ENCODE measurements around the gene KIF26B.
"Not testable (repeated sequence)": the region's sequence is repeated elsewhere in the genome, so short reads cannot be mapped to it uniquely, and the experiment has no call there.

Gene KIF26B

GRCh38 chr1:245663841-245664240 lies 509.1 kb downstream of the KIF26B start:
- H3K4me1 Mint-ChIP-seq: no peaks in the 10 kb centered on the region
- H3K4me3 Mint-ChIP-seq: no peak overlapping the region
- no peak for ATAC-seq
- peaks cover 4% of the 10 kb centered on the region for H3K9me3 Mint-ChIP-seq
- no peaks in the 10 kb centered on the region for H3K36me3 Mint-ChIP-seq
- no peak overlapping the region for H3K27ac Mint-ChIP-seq
- DNase-seq (ENCODE audit: low spot score in 2 of 2): peak in 1 of 2 donors; percentile 10

GRCh38 chr1:245666412-245666811 lies 511.6 kb downstream of the KIF26B start:
- Mint-ChIP-seq H3K4me1 (no peaks in the 10 kb centered on the region), H3K9me3 (peaks cover 4% of the 10 kb centered on the region)
- no peak for ATAC-seq

GRCh38 chr1:245671349-245671748 lies 516.6 kb downstream of the KIF26B start:
- Mint-ChIP-seq H3K4me1 (no peaks in the 10 kb centered on the region), H3K36me3 (no peaks in the 10 kb centered on the region), H3K4me3 (no peak overlapping the region), H3K9me3 (no peaks in the 10 kb centered on the region), H3K27ac (no peak overlapping the region)
- DNase-seq (ENCODE audit: low spot score in 2 of 2) (no peak), ATAC-seq (no peak)

More at GRCh38 chr1:245666412-245666811, 511.6 kb downstream of the KIF26B start:
- DNase-seq (ENCODE audit: low spot score in 2 of 2): no peak
- Mint-ChIP-seq H3K4me3 (no peak overlapping the region), H3K36me3 (no peaks in the 10 kb centered on the region), H3K27ac (no peak overlapping the region)

DNA sequence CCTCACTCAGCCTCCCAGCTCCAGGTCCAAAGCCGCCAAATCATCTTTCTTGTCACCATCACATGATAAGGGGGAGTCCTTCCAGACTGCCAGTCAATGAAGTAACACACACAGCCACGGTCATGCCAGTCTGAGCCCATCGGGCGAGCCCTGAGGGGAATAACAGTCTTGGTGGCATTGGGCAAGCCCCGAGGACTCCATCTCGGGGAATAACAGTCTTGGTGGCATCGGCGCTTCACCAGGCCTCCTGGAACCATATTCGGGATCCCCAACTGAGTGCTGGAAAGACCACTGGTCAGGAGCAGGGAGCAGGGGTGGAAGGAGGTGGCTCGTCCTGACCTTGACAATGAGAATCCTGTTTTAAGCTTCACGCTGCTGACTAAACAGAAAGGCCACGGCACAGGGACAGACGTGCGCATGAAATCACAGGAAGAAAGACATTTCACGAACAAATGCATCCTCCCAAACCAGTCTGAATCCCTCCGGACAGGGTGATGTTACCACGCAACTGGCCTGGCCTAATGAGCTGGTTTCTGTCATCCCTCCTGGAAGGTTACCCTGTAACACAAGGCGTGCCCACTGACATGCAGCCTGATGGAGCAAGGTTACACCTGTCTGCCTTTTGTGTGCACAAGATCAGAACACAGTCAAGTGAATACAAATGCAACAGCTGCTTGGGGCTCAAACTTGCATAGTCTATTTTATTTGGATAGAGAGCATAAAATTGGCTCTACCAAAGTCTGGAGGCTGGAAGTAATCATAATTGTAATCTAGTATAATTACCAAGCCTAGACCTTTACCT lies 517.4 kb downstream of the KIF26B start:
- Mint-ChIP-seq H3K36me3 (no peaks in the 10 kb centered on the region), H3K4me3 (no peak overlapping the region), H3K27ac (no peak overlapping the region), H3K4me1 (no peaks in the 10 kb centered on the region), H3K9me3 (peaks cover 3% of the 10 kb centered on the region)
- ATAC-seq: no peak
- no peak for DNase-seq (ENCODE audit: low spot score in 2 of 2)

DNA sequence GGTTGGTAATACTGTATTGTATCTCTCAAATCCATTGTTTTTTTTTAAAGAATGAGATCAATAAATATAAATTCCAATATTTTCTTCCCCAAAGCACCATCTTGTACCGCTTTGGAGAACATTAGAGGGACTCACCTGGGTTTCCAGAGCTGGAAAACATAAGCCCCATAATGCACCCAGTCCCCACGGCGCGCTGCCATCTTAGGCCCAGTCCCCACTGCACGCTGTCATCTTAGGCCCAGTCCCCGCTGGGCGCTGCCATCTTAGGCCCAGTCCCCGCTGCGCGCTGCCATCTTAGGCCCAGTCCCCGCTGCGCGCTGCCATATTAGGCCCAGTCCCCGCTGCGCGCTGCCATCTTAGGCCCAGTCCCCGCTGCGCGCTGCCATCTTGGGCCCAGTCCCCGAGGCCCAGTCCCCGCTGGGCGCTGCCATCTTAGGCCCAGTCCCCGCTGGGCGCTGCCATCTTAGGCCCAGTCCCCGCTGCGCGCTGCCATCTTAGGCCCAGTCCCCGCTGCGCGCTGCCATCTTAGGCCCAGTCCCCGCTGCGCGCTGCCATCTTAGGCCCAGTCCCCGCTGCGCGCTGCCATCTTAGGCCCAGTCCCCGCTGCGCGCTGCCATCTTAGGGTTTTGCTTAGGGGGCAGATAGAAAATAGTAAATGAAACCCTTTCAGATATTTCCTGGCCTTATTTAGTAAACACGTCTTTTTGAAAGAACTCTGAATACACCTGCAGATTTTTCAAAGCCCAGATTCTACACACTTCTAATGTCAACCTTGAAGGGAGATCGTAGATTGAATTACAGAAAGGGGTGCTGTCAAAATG lies 518.3 kb downstream of the KIF26B start:
- H3K4me3 Mint-ChIP-seq; DNase-seq (ENCODE audit: low spot score in 2 of 2); H3K4me1 Mint-ChIP-seq; ATAC-seq; H3K36me3 Mint-ChIP-seq; H3K27ac Mint-ChIP-seq; H3K9me3 Mint-ChIP-seq: not testable (repeated sequence)

- Mint-ChIP-seq H3K4me1 (no peaks in the 10 kb centered on the region), H3K36me3 (no peaks in the 10 kb centered on the region), H3K9me3 (peaks cover 3% of the 10 kb centered on the region), H3K4me3 (no peak overlapping the region), H3K27ac (no peak overlapping the region)
- DNase-seq (ENCODE audit: low spot score in 2 of 2) (no peak), ATAC-seq (no peak)
Observed at GRCh38 chr1:245673881-245674414, 519.2 kb downstream of the KIF26B start.

GRCh38 chr1:245677461-245678240 lies 522.9 kb downstream of the KIF26B start:
- DNase-seq (ENCODE audit: low spot score in 2 of 2) (no peak), ATAC-seq (no peak)
- Mint-ChIP-seq H3K9me3 (peaks cover 3% of the 10 kb centered on the region), H3K27ac (no peak overlapping the region), H3K4me1 (no peaks in the 10 kb centered on the region), H3K36me3 (no peaks in the 10 kb centered on the region), H3K4me3 (no peak overlapping the region)

DNA sequence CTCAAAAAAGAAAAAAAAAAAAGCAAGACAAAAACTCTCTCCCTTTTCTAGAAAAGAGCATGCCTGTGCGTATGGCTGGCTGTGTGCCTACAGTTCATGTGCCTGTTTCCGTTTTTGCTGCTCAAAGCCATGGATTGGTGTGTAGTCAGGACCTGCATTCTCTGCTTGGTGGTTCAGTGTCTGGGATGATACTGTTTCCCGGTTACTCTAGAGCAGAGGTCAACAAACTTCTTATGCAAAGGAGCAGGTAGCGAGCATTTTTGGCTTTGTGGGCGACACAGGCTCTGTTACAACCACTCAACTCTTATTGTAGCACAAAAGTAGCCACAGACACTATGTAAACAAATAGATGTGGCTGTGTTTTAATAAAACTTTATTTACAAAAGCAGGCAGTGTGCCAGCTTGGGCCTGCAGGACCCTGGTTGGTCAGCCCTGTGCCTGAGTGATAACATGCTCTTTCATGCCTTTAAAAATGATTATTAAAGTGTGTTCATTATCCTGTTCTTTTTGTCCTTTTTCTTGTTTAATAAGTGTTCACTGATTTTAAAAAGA lies 524.2 kb downstream of the KIF26B start:
- peaks cover 3% of the 10 kb centered on the region for H3K9me3 Mint-ChIP-seq
- H3K4me1 Mint-ChIP-seq: no peaks in the 10 kb centered on the region
- H3K4me3 Mint-ChIP-seq: no peak overlapping the region
- H3K27ac Mint-ChIP-seq: no peak overlapping the region
- no peaks in the 10 kb centered on the region for H3K36me3 Mint-ChIP-seq
- ATAC-seq: no peak
- DNase-seq (ENCODE audit: low spot score in 2 of 2): no peak

DNA sequence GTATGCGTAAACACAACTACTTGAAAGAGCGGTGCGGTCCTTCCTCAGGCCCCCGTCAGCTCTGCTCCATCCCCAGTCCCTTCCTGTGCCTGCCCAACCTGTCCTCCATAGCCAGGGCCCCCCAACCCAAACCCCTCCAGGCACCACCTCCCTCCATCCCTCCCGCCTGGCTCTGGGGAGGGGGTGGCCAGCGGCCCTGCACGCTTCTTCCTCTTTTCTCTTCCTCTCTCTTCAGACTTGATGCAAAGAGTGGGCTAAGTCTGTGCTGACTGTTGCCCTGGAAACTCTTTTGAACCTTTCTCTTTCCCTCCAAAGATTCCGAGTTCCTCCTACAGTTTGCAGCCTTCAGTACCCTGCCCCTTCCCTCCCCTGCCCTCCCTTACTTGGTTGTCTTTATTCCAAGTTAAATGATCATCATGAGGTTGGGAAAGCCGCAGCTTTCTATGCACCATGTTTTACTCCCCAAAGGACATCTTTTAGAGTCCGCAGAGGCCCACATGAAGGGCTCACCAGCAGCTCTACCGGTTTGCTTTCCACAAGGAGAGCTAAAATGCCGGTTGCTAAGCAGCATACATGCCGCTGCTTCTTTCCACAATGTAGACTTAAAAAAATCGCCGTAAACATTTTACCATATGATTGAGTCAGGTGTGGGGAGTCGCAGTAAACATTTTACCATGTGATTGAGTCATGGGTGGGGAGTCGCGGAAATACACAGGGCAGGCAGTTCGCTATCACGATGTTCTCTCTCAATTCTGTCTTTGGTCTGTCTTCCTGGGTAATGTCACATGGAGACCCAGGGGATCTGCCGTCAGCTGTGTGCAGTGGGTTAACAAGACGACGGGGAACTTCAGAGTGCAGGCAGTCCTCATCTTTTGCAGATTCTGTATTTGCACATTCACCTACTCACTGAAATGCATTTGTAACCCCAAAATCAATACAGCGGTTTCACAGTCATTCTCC lies 525.3 kb downstream of the KIF26B start:
- Mint-ChIP-seq H3K27ac (no peak overlapping the region), H3K9me3 (peaks cover 3% of the 10 kb centered on the region), H3K4me3 (no peak overlapping the region), H3K4me1 (no peaks in the 10 kb centered on the region), H3K36me3 (no peaks in the 10 kb centered on the region)
- ATAC-seq: no peak
- DNase-seq (ENCODE audit: low spot score in 2 of 2): no peak

DNA sequence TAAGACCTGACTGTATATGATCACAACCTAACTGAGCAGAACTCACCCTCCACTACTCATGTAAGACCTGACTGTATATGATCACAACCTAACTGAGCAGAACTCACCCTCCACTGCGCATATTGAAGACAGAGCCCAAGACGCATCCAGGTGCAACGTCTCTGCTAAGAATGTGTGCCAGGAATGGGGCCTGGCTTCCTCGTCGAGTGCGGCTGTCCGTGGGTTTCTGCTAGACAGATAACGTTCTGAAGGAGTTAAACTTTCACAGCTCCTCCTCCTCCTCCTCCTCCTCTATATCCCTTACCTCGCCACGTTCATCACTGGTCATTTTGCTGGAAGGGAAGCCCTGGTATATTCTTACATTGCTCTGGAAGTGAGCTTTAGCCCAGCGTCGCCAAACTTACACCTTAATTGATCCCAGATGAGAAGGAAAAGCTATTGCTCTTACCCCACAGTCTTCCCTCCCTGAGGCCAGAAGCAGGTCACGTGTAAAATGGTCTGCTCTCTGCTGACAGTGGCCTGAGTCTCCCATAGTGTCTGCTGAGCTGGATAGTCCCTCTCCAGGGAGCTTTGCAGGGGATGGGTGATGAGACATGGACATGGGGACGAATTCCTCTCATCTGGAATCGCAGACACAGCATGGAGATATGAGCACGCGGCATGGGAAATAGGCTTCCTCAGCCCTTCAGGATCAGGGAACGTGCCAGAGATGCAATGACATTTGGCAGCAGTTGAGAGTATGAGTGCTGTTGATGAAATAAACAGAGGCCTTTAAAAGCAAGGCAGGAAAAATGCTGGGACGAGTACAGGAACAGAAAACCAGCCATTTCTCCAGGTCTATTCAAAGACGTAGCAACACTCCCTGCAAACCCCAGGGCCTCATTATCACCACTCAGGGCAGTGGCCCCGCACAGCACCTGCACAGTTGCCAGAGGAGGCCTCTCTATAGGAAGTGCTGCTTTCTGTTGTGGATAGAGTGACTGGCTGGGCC lies 528.1 kb downstream of the KIF26B start:
- no peak for ATAC-seq
- Mint-ChIP-seq H3K36me3 (no peaks in the 10 kb centered on the region), H3K4me1 (no peaks in the 10 kb centered on the region), H3K9me3 (no peaks in the 10 kb centered on the region), H3K4me3 (no peak overlapping the region), H3K27ac (no peak overlapping the region)
- DNase-seq (ENCODE audit: low spot score in 2 of 2): no peak

GRCh38 chr1:245683676-245684075 lies 528.9 kb downstream of the KIF26B start:
- Mint-ChIP-seq H3K9me3 (no peaks in the 10 kb centered on the region), H3K4me1 (no peaks in the 10 kb centered on the region), H3K36me3 (no peaks in the 10 kb centered on the region), H3K27ac (no peak overlapping the region), H3K4me3 (no peak overlapping the region)
- DNase-seq (ENCODE audit: low spot score in 2 of 2) (no peak), ATAC-seq (no peak)

- Mint-ChIP-seq H3K36me3 (no peaks in the 10 kb centered on the region), H3K27ac (no peak overlapping the region), H3K4me3 (no peak overlapping the region), H3K9me3 (no peaks in the 10 kb centered on the region), H3K4me1 (no peaks in the 10 kb centered on the region)
- no peak for ATAC-seq
- DNase-seq (ENCODE audit: low spot score in 2 of 2): no peak
Observed at GRCh38 chr1:245684166-245684565, 529.4 kb downstream of the KIF26B start.

DNA sequence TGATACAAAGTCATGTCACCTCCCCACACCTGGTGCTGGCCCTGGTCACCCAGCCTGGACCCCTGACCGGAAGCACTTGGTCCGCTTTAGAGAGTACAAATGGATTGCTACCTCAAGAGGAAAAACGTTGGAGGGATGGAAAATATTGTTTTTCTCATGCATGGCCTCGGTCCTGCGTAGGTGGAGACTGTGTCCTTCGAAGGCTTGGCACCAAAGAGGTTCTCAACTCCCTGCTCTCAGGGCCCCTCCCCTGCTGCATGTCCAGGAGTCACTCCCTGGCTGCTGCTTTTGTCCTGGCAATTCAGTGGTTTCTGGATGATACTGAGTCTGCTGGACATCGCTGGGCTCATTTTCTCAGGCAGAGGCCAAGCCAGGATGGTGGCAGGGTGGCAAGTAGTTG lies 529.8 kb downstream of the KIF26B start:
- no peaks in the 10 kb centered on the region for H3K36me3 Mint-ChIP-seq
- H3K4me1 Mint-ChIP-seq: no peaks in the 10 kb centered on the region
- ATAC-seq (no peak), DNase-seq (ENCODE audit: low spot score in 2 of 2) (no peak)
- no peak overlapping the region for H3K27ac Mint-ChIP-seq
- no peak overlapping the region for H3K4me3 Mint-ChIP-seq
- peaks cover 2% of the 10 kb centered on the region for H3K9me3 Mint-ChIP-seq
